Raji (cell line): Measurements from ENCODE around the gene UTS2.

Experiments used
- POLR2A ChIP-seq: IDR thresholded peaks from 2 replicates; pipeline ENCODE4 v1.6.1; 2011; ENCODE audit warnings: low read depth, low read length, control low read depth; ENCODE audit not compliant: insufficient read depth

UTS2 gene

GRCh38 chr1:7839526-7839925, 13.3 kb downstream of the UTS2 start:
- TF ChIP-seq POLR2A = no peak

DNA sequence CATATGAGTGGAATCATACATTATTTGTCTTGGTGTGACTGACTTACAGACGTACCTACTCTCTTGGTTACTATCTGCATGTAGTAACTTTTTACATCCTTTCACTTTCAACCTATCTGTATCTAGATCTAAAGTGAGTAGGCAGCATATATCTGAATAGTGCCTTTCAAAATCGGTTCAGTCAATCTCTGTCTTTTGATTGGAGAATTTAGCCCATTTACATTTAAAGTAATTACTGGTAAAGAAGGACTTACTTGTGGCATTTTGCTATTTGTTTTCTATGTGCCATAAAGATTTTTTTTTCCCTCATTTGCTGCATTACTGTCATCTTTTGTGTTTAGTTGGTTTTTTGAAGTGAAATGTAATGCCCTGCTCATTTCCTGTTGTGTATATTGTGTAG, 14.2 kb downstream of the UTS2 start:
- no peak for TF ChIP-seq POLR2A

DNA sequence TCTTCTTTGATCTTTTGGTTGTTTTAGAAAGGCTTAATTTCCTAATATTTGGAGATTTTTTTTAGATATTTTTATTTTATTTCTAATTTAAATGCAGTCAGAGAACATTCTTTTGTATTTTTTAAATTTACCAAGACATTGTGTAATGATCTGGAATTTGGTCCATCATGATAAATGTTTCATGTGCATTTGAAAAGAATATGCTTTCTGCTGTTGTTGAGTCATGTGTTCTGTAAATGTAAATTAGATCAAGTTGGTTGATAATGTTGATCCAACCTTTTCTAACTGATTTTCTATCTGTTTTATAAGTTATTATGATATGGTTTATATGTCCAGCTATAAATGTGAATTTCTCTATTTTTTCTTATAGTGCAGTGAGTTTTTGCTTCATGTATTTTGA, 19.8 kb downstream of the UTS2 start:
- no peak for TF ChIP-seq POLR2A

- no peak for TF ChIP-seq POLR2A
Observed at GRCh38 chr1:7831458-7831857, 21.4 kb downstream of the UTS2 start.

DNA sequence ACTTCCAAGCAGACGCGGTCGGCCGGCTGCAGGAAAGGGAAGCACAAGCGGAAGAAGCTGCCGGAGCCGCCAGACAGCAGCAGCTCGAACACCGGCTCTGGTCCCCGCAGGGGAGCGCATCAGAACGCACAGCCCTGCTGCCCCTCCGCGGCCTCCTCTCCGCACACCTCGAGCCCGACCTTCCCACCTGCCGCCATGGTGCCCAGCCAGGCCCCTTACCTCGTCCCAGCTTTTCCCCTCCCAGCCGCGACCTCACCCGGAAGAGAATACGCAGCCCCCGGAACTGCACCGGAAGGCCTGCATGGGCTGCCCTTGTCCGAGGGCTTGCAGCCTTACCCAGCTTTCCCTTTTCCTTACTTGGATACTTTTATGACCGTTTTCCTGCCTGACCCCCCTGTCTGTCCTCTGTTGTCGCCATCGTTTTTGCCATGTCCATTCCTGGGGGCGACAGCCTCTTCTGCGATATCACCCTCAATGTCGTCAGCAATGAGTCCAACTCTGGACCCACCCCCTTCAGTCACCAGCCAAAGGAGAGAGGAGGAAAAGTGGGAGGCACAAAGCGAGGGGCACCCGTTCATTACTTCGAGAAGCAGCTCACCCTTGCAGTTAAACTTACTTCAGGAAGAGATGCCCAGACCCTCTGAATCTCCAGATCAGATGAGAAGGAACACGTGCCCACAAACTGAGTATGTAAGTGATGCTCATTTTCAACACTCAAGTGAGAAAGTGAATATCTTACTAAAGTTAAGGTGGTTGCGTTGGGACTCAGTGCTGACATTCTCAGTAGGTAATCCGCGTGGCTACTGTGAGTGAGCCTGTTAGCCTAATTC, 25.5 kb downstream of the UTS2 start:
- no peak for TF ChIP-seq POLR2A

DNA sequence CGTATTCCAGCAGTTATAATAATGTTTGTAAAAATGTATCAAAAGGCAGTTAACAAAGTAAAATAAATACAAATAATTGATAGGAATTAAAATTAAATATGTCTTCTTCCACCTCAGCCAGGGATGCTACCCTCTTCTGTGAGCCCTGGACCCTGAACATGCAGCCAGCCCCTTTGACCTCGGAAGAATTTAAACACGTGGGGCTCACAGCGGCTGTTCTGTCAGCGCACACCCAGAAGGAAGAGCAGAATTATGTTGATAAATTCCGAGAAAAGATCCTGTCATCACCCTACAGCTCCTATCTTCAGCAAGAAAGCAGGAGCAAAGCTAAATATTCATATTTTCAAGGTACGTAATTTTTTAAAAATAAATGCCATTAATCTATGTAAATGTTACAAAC, 26.5 kb downstream of the UTS2 start:
- no peak for TF ChIP-seq POLR2A

DNA sequence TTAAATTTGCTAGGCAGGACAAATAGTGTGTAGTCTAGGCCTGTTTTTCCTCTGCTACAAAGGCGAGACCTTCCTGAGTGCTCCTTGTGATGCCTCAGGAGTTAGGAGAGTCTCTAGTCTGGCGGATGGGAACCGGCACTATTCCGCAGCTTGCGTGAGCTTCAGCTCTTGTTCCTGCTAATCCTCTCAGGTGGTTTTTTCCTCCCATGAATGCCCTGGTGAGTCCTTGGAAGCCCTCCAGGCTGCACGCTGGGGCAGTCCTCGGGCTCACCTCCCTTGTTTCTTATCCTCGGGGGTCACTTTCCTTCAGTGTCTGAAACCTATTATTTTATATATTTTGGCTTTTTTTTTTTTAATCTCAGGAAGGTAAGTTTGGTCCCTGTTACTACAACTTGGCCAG, 28.2 kb downstream of the UTS2 start:
- no peak for TF ChIP-seq POLR2A

DNA sequence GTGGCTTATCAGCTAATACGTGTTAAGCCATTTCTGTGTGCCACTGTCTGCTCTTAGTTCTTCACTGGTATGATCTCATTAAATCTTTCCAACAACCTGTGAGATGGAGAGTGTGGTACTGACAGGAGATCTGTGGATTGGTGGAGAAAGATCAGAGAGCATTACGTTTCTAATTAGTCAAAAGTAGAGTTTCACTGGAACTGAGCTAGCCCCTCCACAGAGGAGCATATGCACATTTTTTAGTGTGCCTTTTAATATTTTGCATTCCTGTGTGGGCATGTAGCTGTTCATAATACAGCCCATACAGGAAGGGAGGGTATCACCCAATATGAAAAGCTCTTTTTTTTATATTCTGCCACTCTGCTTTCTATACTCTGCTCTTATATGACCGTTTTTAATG, 31.6 kb downstream of the UTS2 start:
- no peak for TF ChIP-seq POLR2A

GRCh38 chr1:7813677-7814373, 39.0 kb downstream of the UTS2 start:
- no peak for TF ChIP-seq POLR2A

DNA sequence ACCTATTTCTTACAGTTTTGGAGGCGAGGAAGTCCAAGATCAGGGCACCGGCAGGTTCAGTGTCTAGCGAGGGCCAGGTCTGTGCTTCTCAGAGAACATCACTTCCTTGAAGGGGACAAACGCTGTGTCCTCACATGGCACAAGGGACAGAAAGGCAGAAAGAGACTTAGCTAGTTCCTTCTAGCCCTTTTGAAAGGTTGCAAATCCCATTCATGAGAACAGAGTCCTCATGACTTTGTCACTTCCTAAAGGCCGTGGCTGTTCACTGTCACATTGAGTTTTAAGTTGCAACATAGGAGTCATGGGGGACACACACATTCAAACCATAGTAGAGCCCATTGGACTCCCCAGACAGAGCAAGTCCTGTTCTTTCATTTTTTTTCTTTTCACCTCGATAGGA, 41.4 kb downstream of the UTS2 start:
- TF ChIP-seq POLR2A = no peak

DNA sequence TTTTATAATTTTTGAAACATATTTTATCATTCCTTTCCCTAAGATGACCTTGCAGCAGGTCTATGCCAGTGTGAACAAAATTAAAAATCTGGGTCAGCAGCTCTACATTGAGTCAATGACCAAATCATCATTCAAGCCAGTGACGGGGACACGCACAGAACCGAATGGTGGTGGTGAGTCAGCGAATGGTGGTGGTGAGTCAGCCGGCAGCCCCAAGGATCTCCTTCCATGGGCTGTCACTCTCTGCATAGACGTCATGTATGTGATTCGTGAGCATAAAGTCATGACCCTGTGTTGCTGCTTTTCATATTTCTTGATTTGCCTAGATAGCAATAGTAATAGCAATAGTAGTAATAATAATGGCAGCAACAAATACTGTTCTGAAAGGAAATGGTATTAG, 42.5 kb downstream of the UTS2 start:
- TF ChIP-seq POLR2A = no peak

GRCh38 chr1:7809742-7810141, 43.1 kb downstream of the UTS2 start:
- TF ChIP-seq POLR2A = no peak

GRCh38 chr1:7808253-7808844, 44.5 kb downstream of the UTS2 start:
- TF ChIP-seq POLR2A = no peak

DNA sequence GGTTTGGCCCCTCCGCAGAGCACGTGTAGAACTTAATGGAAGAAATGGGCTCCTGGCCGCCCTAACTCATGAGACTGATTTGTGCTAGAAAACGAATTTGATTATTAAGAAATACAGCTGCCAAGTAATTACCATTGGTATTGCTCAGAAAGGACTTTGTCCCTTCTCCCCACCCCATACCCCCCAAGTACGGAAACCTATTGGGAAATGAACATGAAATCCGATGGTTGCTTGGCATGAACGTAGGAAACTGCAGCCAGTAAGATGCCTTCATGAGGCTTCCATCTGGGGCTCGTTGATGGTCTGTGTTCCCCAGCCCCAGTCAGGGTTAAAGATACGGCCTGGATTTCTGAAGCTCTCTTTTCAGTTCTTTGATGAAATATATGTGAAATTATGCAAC, 47.4 kb downstream of the UTS2 start:
- TF ChIP-seq POLR2A = no peak
